HEK293T (cell line): Measurements from ENCODE around the gene OPA3.

Source experiments
- ARNT ChIP-seq: fragments of 450-650 bp; IDR thresholded peaks from 2 replicates; pipeline ENCODE4 v1.6.1; 2017; ENCODE audit warnings: mild to moderate bottlenecking
- BHLHE40 ChIP-seq: fragments of 450-650 bp; IDR thresholded peaks from 2 replicates; pipeline ENCODE4 v1.6.1; 2016; ENCODE audit warnings: mild to moderate bottlenecking, moderate library complexity, borderline replicate concordance
- FOXK2 ChIP-seq: fragments of 450-650 bp; IDR thresholded peaks from 2 replicates; pipeline ENCODE4 v1.6.1; 2016; ENCODE audit warnings: mild to moderate bottlenecking
- FOXM1 ChIP-seq: fragments of 450-650 bp; IDR thresholded peaks from 2 replicates; pipeline ENCODE4 v1.6.1; 2017; ENCODE audit warnings: mild to moderate bottlenecking, borderline replicate concordance
- HDGF ChIP-seq: fragments of 450-650 bp; IDR thresholded peaks from 2 replicates; pipeline ENCODE4 v1.6.1; 2017; ENCODE audit warnings: antibody characterized with exemption, borderline replicate concordance
- L3MBTL2 ChIP-seq: fragments of 450-650 bp; conservative IDR thresholded peaks from 2 replicates; pipeline ENCODE4 v1.6.1; 2016; ENCODE audit warnings: mild to moderate bottlenecking
- PKNOX1 ChIP-seq: fragments of 450-650 bp; IDR thresholded peaks from 2 replicates; pipeline ENCODE4 v1.6.1; 2016
- SP1 ChIP-seq: fragments of 450-650 bp; IDR thresholded peaks from 2 replicates; pipeline ENCODE4 v1.6.1; 2017
- SUZ12 ChIP-seq: fragments of 450-650 bp; IDR thresholded peaks from 2 replicates; pipeline ENCODE4 v1.6.1; 2016; ENCODE audit warnings: mild to moderate bottlenecking
- TARDBP ChIP-seq: fragments of 450-650 bp; IDR thresholded peaks from 2 replicates; pipeline ENCODE4 v1.6.1; 2016

- no peak for TF ChIP-seq FOXM1
- TF ChIP-seq BHLHE40: no peak
- no peak for TF ChIP-seq ARNT
- TF ChIP-seq L3MBTL2: no peak
- TF ChIP-seq HDGF: no peak
- no peak for TF ChIP-seq SP1
- TF ChIP-seq SUZ12: no peak
- no peak for TF ChIP-seq TARDBP
- no peak for TF ChIP-seq PKNOX1
- no peak for TF ChIP-seq FOXK2
Measured at GRCh38 chr19:45601524-45602374, 17.1 kb upstream of the OPA3 start, which contains the start of gene GPR4.
